Tibial nerve (tissue), 4 donors: Measurements from ENCODE around the gene PTGDS. TPM values are rescaled to one million over a fixed set of nuclear protein-coding genes. Genes with fewer than 3 reads are reported as not detected.

Experiments used
- DNase-seq, 2 donors: peaks; one replicate each; pipeline ENCODE4 v3.0.0-alpha.2; 2019; ENCODE audit warnings: low spot score in 2 of 2
- H3K27ac ChIP-seq, 4 donors: fragments of 200-600 bp; sonication (generic) in 3 of 4; one replicate each; pipeline ENCODE4 v1.5.1; 2017 to 2019; ENCODE audit warnings: mild to moderate bottlenecking in 1 of 4
- H3K27me3 ChIP-seq, 2 donors: fragments of 200-600 bp; sonication (generic) in 1 of 2; one replicate each; pipeline versions ENCODE4 v1.5.1 to v1.6.0; 2017 to 2019
- H3K36me3 ChIP-seq, 3 donors: fragments of 200-600 bp; sonication (generic); one replicate each; pipeline ENCODE4 v1.5.1; 2018 to 2019
- H3K4me1 ChIP-seq, 4 donors: fragments of 200-600 bp; sonication (generic) in 3 of 4; one replicate each; pipeline ENCODE4 v1.5.1; 2017 to 2019
- H3K4me3 ChIP-seq, 4 donors: fragments of 200-600 bp; sonication (generic) in 3 of 4; one replicate each; pipeline ENCODE4 v1.5.1; 2017 to 2019; ENCODE audit warnings: mild to moderate bottlenecking in 1 of 4, moderate library complexity in 1 of 4
- H3K9me3 ChIP-seq, 4 donors: fragments of 200-600 bp; sonication (generic) in 3 of 4; one replicate each; pipeline ENCODE4 v1.5.1; 2017 to 2019
- EP300 ChIP-seq, 2 donors: sonication (generic); formaldehyde crosslinking; IDR thresholded peaks; one replicate each; pipeline ENCODE4 v1.6.1; 2017; ENCODE audit warnings: antibody characterized with exemption in 2 of 2, mild to moderate bottlenecking in 1 of 2
- POLR2A ChIP-seq, 2 donors: fragments of 450-650 bp; IDR thresholded peaks; one replicate each; pipeline ENCODE4 v1.6.1; 2017; ENCODE audit warnings: antibody characterized with exemption in 2 of 2, mild to moderate bottlenecking in 2 of 2, moderate library complexity in 2 of 2
- WGBS, 2 donors: methylation state at CpG; one replicate each; pipeline ENCODE4 v1.1.5; 2018; 5-methylcytosine and 5-hydroxymethylcytosine counted together
- total RNA-seq, 4 donors: library from RNA; depleted of rRNA; stranded (reverse); fragments of >200 nt; gene quantifications; one replicate each; pipeline ENCODE4 v1.1.0, GENCODE V29; 2016
- TF ChIP-seq, protein P1 (sequence below), 5 experiments: fragments of 200-600 bp in 3 of 5; fragments of 450-650 bp in 2 of 5; sonication (generic) in 3 of 5; IDR thresholded peaks; one replicate each; pipeline ENCODE4 v1.5.1; 2016 to 2019; ENCODE audit warnings: antibody characterized with exemption in 5 of 5, mild to moderate bottlenecking in 3 of 5, moderate library complexity in 2 of 5

Gene PTGDS
- total RNA-seq, 4 donors from 2014 or later = 1,059 to 8,972 (median 6,550) TPM

DNA sequence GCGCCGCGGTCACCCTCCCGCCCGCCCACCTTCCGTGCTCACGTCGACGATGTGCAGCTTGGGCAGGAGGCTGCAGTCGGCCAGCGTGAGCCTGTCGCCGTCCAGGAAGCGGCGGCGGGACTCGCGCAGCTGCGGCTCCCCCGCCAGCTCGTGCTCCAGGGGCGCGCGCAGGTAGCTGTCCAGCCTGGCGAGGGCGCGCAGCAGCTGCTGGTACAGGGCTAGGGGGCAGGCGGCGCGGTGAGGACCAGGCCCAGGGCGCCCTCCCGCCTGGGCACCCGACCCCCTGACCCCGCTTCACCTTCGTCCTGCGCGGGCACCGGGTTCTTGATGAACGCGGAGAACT is 17.6 kb downstream of the PTGDS start:
- Histone ChIP-seq H3K4me1 (peaks cover 0 to 66% (median 57%) of the 10 kb centered on the region in 4 donors), H3K27ac (peak overlapping the region; percentile 52 to 89 (median 70)), H3K9me3 (no peaks in the 10 kb centered on the region), H3K27me3 (no peaks in the 10 kb centered on the region), H3K36me3 (peaks cover 0 to 15% (median 0%) of the 10 kb centered on the region in 3 donors), H3K4me3 (peak overlapping the region in 2 of 4 donors; percentile 1 to 38)
- TF ChIP-seq, protein P1, sequence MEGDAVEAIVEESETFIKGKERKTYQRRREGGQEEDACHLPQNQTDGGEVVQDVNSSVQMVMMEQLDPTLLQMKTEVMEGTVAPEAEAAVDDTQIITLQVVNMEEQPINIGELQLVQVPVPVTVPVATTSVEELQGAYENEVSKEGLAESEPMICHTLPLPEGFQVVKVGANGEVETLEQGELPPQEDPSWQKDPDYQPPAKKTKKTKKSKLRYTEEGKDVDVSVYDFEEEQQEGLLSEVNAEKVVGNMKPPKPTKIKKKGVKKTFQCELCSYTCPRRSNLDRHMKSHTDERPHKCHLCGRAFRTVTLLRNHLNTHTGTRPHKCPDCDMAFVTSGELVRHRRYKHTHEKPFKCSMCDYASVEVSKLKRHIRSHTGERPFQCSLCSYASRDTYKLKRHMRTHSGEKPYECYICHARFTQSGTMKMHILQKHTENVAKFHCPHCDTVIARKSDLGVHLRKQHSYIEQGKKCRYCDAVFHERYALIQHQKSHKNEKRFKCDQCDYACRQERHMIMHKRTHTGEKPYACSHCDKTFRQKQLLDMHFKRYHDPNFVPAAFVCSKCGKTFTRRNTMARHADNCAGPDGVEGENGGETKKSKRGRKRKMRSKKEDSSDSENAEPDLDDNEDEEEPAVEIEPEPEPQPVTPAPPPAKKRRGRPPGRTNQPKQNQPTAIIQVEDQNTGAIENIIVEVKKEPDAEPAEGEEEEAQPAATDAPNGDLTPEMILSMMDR (IDR thresholded peaks at IDR 0.05) = no peak
- TF ChIP-seq POLR2A (IDR thresholded peaks at IDR 0.05) (no peak), EP300 (IDR thresholded peaks at IDR 0.05) (no peak)
- no peak for DNase-seq
- WGBS, 2 donors = 53 to 62% methylated on average over 6 to 36 of the region's 40 CpGs

DNA sequence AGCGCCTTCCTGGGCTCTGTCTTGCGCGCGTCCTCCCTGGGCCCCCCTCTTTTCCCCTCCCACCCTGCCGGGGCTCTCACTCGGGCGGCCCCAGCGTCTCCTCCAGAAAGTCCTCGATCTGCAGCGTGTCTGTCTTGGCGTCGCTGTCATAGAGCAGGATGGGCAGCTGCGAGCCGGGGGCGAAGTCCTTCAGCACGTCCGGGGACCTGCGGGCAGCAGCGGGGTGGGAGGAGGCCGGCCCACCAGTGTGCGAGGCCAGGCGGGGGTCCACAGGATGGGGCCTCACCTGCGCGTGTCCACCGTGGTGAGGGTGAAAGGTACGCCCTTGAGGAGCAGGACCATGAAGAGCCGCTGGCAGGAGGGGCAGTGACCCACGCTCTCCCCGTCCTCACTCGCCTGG is 18.1 kb downstream of the PTGDS start:
- Histone ChIP-seq H3K27me3 (no peaks in the 10 kb centered on the region), H3K9me3 (no peaks in the 10 kb centered on the region), H3K4me1 (peaks cover 0 to 72% (median 58%) of the 10 kb centered on the region in 4 donors), H3K4me3 (peak overlapping the region in 3 of 4 donors; percentile 1 to 38 (median 17)), H3K36me3 (peaks cover 0 to 15% (median 0%) of the 10 kb centered on the region in 3 donors), H3K27ac (peak overlapping the region; percentile 52 to 89 (median 70))
- WGBS, 2 donors = 31 to 43% methylated on average over 5 to 29 of the region's 30 CpGs
- no peak for TF ChIP-seq EP300 (IDR thresholded peaks at IDR 0.05)
- TF ChIP-seq, protein P1 (IDR thresholded peaks at IDR 0.05) = no peak
- TF ChIP-seq POLR2A (IDR thresholded peaks at IDR 0.05) = no peak
- DNase-seq = no peak

DNA sequence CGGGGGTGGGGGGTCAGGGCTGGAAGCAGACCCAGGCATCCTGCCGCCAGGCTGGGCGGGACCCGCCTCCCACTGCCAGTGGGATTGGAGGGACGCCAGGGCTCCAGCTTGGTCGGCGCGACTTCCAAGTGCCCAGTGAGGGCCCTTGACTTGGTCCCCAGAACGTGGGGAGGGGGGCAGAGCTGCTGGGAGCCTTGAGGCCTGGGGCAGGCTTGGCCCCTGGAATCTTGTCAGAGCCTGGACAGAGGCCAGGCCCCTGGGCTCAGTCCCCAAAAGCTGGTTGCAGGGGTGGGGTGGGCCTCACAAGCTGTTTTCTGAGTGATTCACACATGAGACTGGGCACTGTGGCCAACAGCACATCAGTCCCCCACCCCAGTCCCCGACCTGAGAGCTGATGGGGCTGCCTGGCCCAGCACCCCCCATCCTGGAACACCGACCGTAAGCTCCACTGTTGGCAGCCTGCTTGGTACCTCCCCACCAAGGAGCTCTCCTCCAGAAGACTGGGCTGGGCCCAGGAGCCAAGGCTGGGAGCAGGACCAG is 18.5 kb downstream of the PTGDS start:
- TF ChIP-seq POLR2A (IDR thresholded peaks at IDR 0.05) (no peak), EP300 (IDR thresholded peaks at IDR 0.05) (peak in 1 of 2 donors; percentile 21)
- no peaks in the 10 kb centered on the region for H3K9me3 ChIP-seq
- peaks cover 0 to 15% (median 0%) of the 10 kb centered on the region in 3 donors for H3K36me3 ChIP-seq
- peak overlapping the region; percentile 52 to 89 (median 70) for H3K27ac ChIP-seq
- peaks cover 0 to 76% (median 61%) of the 10 kb centered on the region in 4 donors for H3K4me1 ChIP-seq
- 11 to 40% methylated on average over 1 to 10 of the region's 12 CpGs for WGBS, 2 donors
- H3K27me3 ChIP-seq = no peaks in the 10 kb centered on the region
- peak overlapping the region in 2 of 4 donors; percentile 26 to 38 for H3K4me3 ChIP-seq
- no peak for DNase-seq

DNA sequence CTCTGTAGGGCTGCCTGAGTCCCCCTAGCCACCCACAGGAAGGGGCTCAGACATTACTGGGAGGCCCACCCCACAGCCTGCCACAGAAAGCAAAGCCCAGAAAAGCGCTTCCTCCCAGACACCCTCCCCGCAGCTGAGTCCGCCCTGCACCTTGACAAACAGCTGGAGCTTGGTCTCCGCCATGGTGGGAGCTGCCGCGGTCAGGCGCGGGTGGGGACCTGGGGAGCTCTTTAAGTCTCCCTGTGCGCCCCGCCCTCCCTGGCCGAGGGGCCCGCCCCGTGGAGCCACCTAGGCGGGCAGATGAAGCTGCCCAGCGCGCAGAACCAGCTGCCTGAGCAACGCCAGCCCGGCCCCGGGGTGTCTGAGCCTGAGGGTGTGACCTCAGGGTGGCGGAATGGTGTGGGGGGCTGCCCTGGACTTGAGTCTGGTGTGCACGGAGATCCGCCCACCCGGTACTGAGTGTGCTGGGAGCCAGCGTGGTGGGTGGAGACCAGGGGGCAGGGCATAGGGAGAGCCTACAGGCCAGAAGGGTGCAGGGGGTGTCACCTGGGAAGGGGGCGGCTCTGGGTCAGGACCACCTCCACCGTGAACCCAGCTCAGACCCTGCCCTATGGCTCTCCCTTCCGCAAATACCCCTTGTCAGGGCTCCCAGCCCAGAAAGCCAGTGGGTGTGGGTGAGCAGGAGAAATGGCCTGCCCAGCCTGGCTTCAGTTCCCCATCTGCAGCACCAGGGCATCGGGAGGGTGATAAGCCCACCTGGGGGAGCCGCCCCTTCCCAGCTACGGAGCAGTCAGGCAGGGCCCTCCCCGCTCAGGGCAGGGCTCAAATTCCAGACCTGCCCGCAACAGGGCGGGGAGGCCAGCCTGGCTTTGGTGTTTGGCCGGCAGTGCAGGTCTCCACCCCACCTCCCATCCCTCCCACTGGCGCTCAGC is 19.3 kb downstream of the PTGDS start, which contains the start of gene CLIC3:
Gene CLIC3 (minus strand): TSS at position 208 of the 932 bp plus-strand sequence. CDS start 25 bp downstream, at position 183.
- DNase-seq = no peak
- peaks cover 0 to 75% (median 61%) of the 10 kb centered on the region in 4 donors for H3K4me1 ChIP-seq
- TF ChIP-seq, protein P1 (IDR thresholded peaks at IDR 0.05) = no peak
- TF ChIP-seq POLR2A (IDR thresholded peaks at IDR 0.05) = no peak
- peaks cover 0 to 15% (median 0%) of the 10 kb centered on the region in 3 donors for H3K36me3 ChIP-seq
- no peaks in the 10 kb centered on the region for H3K27me3 ChIP-seq
- WGBS, 2 donors = 21 to 34% methylated on average over 23 to 29 of the region's 35 CpGs
- peak within 1 kb of the TSS; percentile 1 to 38 (median 26) for H3K4me3 ChIP-seq
- H3K9me3 ChIP-seq = no peaks in the 10 kb centered on the region
- peak within 1 kb of the TSS; percentile 52 to 89 (median 70) for H3K27ac ChIP-seq

DNA sequence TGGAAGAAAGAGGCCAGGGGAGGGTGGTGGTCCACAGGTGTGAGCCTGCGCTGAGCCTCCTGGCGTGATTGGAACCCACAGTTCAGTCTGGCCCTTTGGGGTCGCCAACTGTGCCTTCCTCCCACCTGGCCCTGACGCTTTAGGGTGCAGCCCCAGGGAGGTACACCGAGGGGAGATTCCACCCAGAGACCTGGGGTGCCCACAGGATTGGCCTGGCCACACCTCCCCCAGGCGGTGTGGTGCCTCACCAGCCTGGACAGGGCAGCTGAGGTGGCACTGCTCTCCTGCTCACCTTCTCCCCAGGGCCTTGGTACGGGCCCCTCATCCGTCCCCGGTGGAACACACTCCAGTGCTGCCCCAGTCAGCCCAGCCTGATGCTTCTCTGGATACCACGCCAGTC is 20.1 kb downstream of the PTGDS start:
- Histone ChIP-seq H3K27me3 (no peaks in the 10 kb centered on the region), H3K9me3 (no peaks in the 10 kb centered on the region), H3K36me3 (peaks cover 0 to 15% (median 0%) of the 10 kb centered on the region in 3 donors), H3K4me1 (peaks cover 0 to 71% (median 61%) of the 10 kb centered on the region in 4 donors), H3K27ac (peak overlapping the region in 3 of 4 donors; percentile 63 to 89 (median 76)), H3K4me3 (no peak overlapping the region)
- TF ChIP-seq, protein P1 (IDR thresholded peaks at IDR 0.05) = no peak
- no peak for TF ChIP-seq EP300 (IDR thresholded peaks at IDR 0.05)
- no peak for TF ChIP-seq POLR2A (IDR thresholded peaks at IDR 0.05)
- WGBS, 2 donors = 83 to 84% methylated on average over 7 to 8 of the region's 10 CpGs
- DNase-seq = no peak
